HepG2 (cell line): ENCODE data around the gene GSTA5. TPM values are rescaled to one million over a fixed set of nuclear protein-coding genes. Genes with fewer than 3 reads are reported as not detected.

Experiments
- FOXO1 ChIP-seq: sonication (generic); formaldehyde crosslinking; IDR thresholded peaks from 2 replicates; pipeline ENCODE4 v1.4.0; 2020; ENCODE audit warnings: missing genetic modification reagents
- HNF1B ChIP-seq: sonication (generic); formaldehyde crosslinking; IDR thresholded peaks from 2 replicates; pipeline ENCODE4 v1.5.1; 2020; ENCODE audit warnings: mild to moderate bottlenecking, moderate library complexity, missing genetic modification reagents
- IRF9 ChIP-seq: sonication (generic); formaldehyde crosslinking; IDR thresholded peaks from 2 replicates; pipeline ENCODE4 v1.8.0; 2022; ENCODE audit warnings: missing genetic modification reagents, mild to moderate bottlenecking, borderline replicate concordance
- KIAA2018 ChIP-seq: sonication (generic); formaldehyde crosslinking; IDR thresholded peaks from 2 replicates; pipeline ENCODE4 v1.5.0; 2020; ENCODE audit warnings: mild to moderate bottlenecking, missing genetic modification reagents, borderline replicate concordance
- MTF1 ChIP-seq: sonication (generic); formaldehyde crosslinking; IDR thresholded peaks from 2 replicates; pipeline ENCODE4 v1.5.0; 2020; ENCODE audit warnings: missing genetic modification reagents
- STAT6 ChIP-seq: sonication (generic); formaldehyde crosslinking; IDR thresholded peaks from 2 replicates; pipeline ENCODE4 v1.4.0; 2020; ENCODE audit warnings: missing genetic modification reagents, mild to moderate bottlenecking, borderline replicate concordance
- TCF12 ChIP-seq, 2 experiments: fragments of 450-650 bp in 1 of 2; sonication (generic) in 1 of 2; formaldehyde crosslinking in 1 of 2; IDR thresholded peaks; 2 replicates each; pipeline versions ENCODE4 v1.6.1 to v1.8.0; 2017 to 2022; ENCODE audit warnings: antibody characterized with exemption in 1 of 2, mild to moderate bottlenecking in 1 of 2, missing genetic modification reagents in 1 of 2, moderate library complexity in 1 of 2
- ZNF451 ChIP-seq: sonication (generic); formaldehyde crosslinking; IDR thresholded peaks from 2 replicates; pipeline ENCODE4 v1.5.0; 2020; ENCODE audit warnings: mild to moderate bottlenecking, missing genetic modification reagents
- ZNF484 ChIP-seq: sonication (generic); formaldehyde crosslinking; IDR thresholded peaks from 2 replicates; pipeline ENCODE4 v1.5.1; 2020; ENCODE audit warnings: mild to moderate bottlenecking, low read depth, missing genetic modification reagents, borderline replicate concordance
- ZNF558 ChIP-seq: sonication (generic); formaldehyde crosslinking; IDR thresholded peaks from 2 replicates; pipeline ENCODE4 v1.9.0; 2022; ENCODE audit warnings: mild to moderate bottlenecking, missing genetic modification reagents, borderline replicate concordance
- ZNF83 ChIP-seq: sonication (generic); formaldehyde crosslinking; IDR thresholded peaks from 2 replicates; pipeline ENCODE4 v1.4.0; 2020; ENCODE audit warnings: missing genetic modification reagents, mild to moderate bottlenecking, borderline replicate concordance
- polyA plus RNA-seq, 8 experiments: library from polyadenylated mRNA; depleted of rRNA in 3 of 8; stranded (reverse) in 7 of 8; unstranded in 1 of 8; fragments of >200 nt; fragmentation: Illumina TruSeq in 4 of 8; extraction: Trizol in 4 of 8; gene quantifications; 2 replicates each; pipeline versions ENCODE4 v1.2.1 to v1.2.3, GENCODE V29; 2011 to 2016; ENCODE audit warnings: low read depth in 4 of 8, missing spikeins in 1 of 8, mixed read lengths in 1 of 8; ENCODE audit not compliant: insufficient read depth in 1 of 8
- total RNA-seq, 5 experiments: library from RNA; depleted of rRNA; stranded (reverse); fragments of >200 nt; fragmentation: Illumina TruSeq; extraction: Trizol; gene quantifications; 2 replicates each; pipeline ENCODE4 v1.2.3, GENCODE V29; 2016; ENCODE audit warnings: low read depth in 1 of 5

GSTA5 gene
- total and polyA plus RNA-seq, 2 of the 13 experiments (the other 11 are each of a cell fraction or from before 2014, with no cell fraction given) = not detected

- TF ChIP-seq ZNF451 (CRISPR knock-in tag) (no peak), STAT6 (CRISPR knock-in tag) (peak; percentile 67; the same call in 1 of the 2 replicates), ZNF558 (no peak), IRF9 (0 out of 2 replicates have a peak, but pooled peaks have one; percentile 23), KIAA2018 (CRISPR knock-in tag) (0 out of 2 replicates have a peak, but pooled peaks have one; percentile 58), ZNF83 (CRISPR knock-in tag) (no peak), HNF1B (peak; percentile 41; the same call in 1 of the 2 replicates), MTF1 (CRISPR knock-in tag) (no peak), TCF12 (IDR thresholded peaks at IDR 0.05) (no peak), TCF12 (CRISPR knock-in tag; IDR thresholded peaks at IDR 0.05) (0 out of 2 replicates have a peak, but pooled peaks have one; percentile 68), ZNF484 (no peak), FOXO1 (CRISPR knock-in tag) (peak; percentile 84)
Measured at GRCh38 chr6:52815167-52816092, 25.2 kb downstream of the GSTA5 start (continued).
